ENCODE data around the gene HSH2D.

- TF ChIP-seq EP300 (IDR thresholded peaks at IDR 0.05): no peak
- TF ChIP-seq, protein P1, sequence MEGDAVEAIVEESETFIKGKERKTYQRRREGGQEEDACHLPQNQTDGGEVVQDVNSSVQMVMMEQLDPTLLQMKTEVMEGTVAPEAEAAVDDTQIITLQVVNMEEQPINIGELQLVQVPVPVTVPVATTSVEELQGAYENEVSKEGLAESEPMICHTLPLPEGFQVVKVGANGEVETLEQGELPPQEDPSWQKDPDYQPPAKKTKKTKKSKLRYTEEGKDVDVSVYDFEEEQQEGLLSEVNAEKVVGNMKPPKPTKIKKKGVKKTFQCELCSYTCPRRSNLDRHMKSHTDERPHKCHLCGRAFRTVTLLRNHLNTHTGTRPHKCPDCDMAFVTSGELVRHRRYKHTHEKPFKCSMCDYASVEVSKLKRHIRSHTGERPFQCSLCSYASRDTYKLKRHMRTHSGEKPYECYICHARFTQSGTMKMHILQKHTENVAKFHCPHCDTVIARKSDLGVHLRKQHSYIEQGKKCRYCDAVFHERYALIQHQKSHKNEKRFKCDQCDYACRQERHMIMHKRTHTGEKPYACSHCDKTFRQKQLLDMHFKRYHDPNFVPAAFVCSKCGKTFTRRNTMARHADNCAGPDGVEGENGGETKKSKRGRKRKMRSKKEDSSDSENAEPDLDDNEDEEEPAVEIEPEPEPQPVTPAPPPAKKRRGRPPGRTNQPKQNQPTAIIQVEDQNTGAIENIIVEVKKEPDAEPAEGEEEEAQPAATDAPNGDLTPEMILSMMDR (IDR thresholded peaks at IDR 0.05): no peak
Observed at GRCh38 chr19:16100524-16100923, 43.0 kb upstream of the HSH2D start.
